LNCaP clone FGC (cell line): ENCODE results near the gene TOMM5.

Experiments
- DNase-seq: peaks from one replicate; pipeline ENCODE4 v3.0.0-alpha.2; 2011; ENCODE audit warnings: low read depth
- H3K4me3 ChIP-seq: 2 replicates; pipeline ENCODE4 v1.5.1; 2011; ENCODE audit warnings: mild to moderate bottlenecking, low read depth, low read length, control low read depth
- CTCF ChIP-seq: IDR thresholded peaks from 2 replicates; pipeline ENCODE4 v1.5.1; 2012; ENCODE audit warnings: mild to moderate bottlenecking; ENCODE audit not compliant: control insufficient read depth, insufficient read depth; ENCODE audit errors: extremely low read depth

The TOMM5 gene

GRCh38 chr9:37596504-37596903 lies 4.1 kb upstream of the TOMM5 start:
- no peak for TF ChIP-seq CTCF
- DNase-seq, result no peak
- no peak overlapping the region for H3K4me3 ChIP-seq

GRCh38 chr9:37593883-37594448 lies 1.6 kb upstream of the TOMM5 start:
- no peak for TF ChIP-seq CTCF
- no peak for DNase-seq
- no peak overlapping the region for H3K4me3 ChIP-seq

- H3K4me3 ChIP-seq, result no peak overlapping the region
- no peak for TF ChIP-seq CTCF
- DNase-seq, result no peak
These were observed 4.9 kb downstream of the TOMM5 start for GRCh38 chr9:37587521-37587920.

- peak; percentile 52 for DNase-seq
- no peak for TF ChIP-seq CTCF
- H3K4me3 ChIP-seq, result no peak overlapping the region
These were observed 8.8 kb downstream of the TOMM5 start for GRCh38 chr9:37583522-37584121.

- peak; percentile 65 for DNase-seq
- peak; percentile 60 for TF ChIP-seq CTCF
These were observed 9.7 kb downstream of the TOMM5 start for GRCh38 chr9:37582548-37583157.

GRCh38 chr9:37575921-37576721 lies 16.3 kb downstream of the TOMM5 start, which contains the start of gene FBXO10:
Gene FBXO10 (minus strand): TSS chr9:37576380. CDS start chr9:37541768, 34,612 bp downstream.
- TF ChIP-seq CTCF, result no peak
- H3K4me3 ChIP-seq, result peak within 1 kb of the TSS; percentile 79
- no peak for DNase-seq

More at GRCh38 chr9:37582548-37583157, 9.7 kb downstream of the TOMM5 start:
- no peak overlapping the region for H3K4me3 ChIP-seq
